ENCODE results near the gene EPS15.

Gene EPS15

DNA sequence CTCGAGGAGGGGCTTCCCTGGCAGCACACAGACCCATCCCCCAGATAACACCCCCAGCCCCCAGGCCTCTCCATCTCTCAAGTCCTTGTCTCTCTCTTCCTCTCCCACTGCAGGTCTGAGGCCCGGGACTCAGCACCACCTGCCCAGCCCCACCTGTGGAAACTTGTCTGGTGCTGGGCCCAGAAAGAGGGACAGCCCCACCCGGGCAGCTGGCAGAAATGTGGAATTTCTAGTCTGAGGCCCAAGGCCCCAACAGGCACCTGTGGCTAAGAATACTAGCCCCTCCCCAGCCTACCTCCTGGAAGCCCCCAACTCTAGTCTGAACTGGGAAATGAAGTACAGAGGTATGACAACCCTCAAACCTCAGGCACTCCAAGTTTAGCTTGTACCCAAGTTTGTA lies 204.1 kb downstream of the EPS15 start:
- no peak for DNase-seq (ENCODE audit: low spot score)

DNA sequence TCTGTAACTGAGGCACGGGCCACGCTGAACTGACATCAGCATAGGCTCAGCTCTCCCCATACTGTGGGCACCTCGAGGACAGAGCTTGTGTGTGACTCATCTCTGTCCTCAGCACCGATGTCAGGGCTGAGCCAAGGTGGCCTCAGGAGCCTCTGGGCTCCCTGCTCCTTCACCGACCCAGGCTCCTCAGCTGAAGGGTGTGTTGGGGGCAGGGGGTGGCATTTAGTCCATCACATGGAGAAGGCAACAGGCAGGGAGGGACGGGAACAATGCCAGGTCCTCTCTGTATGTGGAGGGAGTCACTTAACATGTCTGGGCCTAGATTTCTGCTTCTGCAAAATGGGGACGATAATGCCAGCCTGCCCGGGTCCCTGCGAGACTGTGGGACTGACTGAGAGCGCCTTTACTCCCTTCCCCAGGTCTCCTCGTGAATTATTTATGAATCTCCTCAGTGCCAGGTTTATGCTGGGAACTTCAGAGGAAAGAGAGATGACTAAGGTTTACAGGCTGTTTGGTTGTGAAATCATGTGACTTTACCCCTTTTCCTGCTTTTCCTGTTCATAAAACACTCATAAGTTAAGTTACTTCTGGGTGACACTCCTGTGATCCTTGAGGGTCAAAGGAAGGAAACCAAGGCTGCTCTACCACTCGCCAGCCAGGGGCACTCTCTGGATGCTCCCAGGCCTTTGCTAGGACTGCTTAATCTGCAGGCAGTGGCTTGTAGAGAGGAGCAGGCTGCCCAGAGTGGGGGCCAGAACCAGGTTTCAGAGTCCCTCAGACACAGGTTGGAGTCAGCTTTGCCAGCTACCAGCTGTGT lies 204.9 kb downstream of the EPS15 start:
- no peak for DNase-seq (ENCODE audit: low spot score)

DNA sequence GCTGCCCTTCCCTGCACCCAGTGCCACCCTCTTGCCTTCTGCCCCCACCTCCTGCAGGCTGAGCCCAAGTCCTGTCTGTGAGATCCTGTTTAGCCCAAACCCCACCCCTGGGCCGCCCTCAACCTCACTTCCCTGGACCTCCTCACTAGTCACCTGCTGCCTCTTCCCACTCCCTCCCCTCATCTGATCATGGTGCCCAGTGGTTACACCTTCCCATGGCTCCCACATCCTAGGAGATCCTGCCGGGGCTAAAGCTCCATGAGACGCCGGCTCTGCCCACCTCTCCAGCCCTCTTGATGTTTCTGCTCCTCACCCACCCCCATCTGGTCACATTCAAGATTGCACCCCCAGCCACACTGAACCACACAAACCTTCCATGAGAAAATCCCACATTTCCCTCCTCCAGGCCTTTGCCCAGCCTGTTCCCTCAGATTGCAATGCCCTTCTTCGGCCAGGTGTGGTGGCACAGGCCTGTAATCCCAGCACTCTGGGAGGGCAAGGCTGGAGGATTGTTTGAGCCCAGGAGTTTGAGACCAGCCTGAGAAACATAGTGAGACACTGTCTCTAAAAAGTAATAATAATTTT lies 205.7 kb downstream of the EPS15 start:
- no peak for DNase-seq (ENCODE audit: low spot score)

DNA sequence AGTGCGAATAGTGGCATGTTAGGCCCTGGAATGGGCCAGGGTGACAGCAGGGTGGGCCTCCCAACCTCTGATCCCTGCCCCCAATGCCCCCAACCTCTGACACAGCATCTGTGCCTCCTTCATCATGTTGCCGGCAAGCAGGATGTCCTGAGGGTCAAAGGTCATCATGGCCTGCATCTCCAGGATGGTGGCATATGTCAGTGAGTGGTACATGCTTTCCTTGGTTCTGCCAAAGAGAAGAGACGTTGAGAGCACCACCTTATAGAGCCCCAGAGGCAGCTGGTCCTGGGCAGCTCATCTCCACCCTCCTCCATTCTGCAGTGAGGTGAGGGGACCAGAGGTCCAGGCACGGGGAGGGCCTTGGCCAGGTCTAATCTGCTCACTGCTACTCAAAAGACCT lies 206.3 kb downstream of the EPS15 start:
- DNase-seq (ENCODE audit: low spot score): no peak

DNA sequence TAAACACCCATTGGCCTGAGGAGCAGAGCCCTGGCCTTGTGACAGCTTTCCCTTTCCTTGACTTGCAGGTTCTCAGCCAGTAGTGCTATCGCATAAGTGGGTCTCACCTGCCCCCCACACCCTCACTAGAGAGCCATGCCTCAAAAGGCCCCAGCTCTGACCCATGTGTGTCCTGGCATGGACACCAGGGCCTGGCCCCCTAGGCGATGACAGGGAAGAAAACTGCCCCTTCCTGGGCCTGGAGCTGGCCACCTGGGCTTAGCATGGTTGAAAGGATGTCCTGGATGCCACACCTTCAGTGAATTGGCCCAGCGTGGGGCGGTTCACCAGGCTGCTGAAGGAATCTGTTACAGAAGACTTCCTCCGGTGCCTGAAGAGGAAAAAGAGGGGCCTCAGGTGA lies 207.2 kb downstream of the EPS15 start:
- DNase-seq (ENCODE audit: low spot score): no peak

DNA sequence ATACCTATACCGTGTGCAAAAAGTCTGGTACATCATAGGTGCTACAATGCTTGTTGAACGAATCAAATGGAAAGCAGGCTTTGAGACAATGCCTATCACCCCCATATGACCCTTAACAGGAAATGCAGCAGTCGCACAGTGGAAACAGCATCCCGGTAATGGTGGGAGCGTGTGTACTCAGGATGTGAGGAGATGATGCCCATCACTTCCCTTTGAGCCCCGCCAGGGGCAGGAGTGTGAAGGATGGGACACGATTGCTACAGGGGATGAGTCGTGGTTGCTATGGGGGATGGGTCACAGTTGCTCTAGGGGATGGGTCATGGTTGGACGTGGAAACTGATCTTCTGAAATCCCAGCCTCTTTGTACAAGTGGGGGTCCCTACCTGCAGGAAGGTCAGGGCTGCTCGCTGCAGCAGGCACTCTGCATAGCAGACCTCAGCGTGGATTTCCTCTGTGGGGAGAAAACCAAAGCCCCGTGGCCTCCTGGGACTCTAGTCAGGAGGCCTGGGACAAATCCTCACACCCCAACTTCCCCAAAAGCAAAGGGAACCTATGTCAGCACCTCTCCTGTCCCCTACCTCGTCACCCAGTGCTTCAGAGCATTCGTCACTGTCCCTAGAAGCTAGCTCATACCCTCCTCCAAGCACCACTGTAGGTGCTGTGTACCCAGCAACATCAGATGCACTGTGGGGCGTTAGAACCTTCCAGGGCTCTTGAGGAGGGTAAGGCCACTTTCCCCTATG lies 208.0 kb downstream of the EPS15 start:
- DNase-seq (ENCODE audit: low spot score): no peak

DNA sequence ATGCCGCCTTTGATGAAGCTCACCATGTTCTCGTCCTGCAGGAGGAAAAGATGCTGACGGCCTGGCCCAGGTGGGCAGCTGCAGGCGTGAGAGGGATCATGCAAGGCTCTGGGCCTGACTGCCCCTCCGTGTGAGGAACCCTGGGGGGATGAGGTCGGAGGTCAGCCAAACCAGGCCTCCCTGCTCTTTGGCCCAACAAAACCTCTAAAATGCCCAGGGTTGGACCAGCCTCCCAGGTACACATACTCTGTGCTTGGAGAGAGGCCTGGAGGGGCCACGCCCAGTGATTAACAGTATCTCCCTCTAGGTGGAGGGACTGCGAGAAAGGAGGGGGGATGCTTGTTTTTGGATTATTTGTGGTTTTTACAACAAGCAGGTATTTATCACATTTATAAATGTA lies 209.8 kb downstream of the EPS15 start:
- DNase-seq (ENCODE audit: low spot score): no peak

DNA sequence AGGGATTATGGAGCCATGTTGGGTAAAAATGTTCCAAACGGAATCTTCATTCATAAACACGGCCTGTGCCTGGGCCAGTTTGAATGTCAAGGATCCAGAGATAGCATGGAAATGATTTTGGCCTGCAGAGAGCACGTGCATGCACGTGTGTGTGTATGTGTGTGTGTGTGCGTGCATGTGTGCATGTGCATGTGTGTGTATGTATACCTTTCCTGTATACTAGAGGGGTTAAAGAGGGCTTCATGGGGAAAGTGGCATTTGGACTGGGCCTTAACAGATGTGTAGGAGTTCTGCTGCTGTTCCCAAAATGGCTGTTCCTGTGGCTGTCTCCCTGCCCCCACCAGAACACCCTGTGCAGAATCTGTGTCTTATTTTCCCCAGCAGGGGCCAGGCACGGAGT lies 210.4 kb downstream of the EPS15 start:
- DNase-seq (ENCODE audit: low spot score): no peak

DNA sequence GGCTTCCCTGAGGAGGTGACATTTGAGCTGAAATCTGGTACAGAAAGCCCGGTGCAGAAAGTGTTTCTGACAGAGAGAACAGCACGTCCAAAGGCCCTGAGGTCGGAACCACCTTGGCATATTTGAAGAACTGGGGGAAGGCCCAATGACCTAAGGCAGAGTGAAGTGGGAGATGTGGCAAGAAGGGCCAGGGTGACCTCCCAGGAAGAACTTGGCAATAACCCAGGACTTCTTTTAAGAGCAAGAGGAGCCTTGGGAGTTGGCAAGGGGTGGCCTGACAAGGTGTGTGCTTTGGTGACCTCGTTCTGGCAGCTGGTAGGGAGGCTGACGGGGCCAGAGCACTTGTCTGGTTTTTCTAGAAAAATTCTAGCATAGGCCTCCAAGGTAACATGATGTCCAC lies 212.1 kb downstream of the EPS15 start:
- DNase-seq (ENCODE audit: low spot score): no peak

DNA sequence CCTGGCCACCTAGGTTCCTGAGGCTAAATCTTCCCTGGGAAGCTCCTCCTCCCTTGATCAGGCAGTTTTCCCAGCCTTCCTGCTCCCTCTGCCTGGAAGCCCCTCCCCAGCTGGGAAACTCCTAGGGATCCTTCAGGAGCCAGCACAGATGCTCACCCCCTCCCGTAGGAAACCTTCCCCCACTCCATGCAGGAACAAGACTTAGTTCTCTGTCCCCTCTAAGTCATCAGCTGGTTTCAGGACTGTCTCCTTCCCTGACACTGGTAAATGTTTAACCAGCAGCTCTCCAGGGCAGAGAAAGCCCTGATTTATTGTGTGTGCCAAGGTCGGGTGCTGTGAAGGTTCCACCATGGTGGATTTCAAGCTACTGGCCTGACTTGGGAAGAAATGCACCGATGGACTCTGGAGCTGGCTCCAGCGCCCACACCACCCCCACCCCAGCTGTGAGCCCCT lies 213.7 kb downstream of the EPS15 start:
- no peak for DNase-seq (ENCODE audit: low spot score)

DNA sequence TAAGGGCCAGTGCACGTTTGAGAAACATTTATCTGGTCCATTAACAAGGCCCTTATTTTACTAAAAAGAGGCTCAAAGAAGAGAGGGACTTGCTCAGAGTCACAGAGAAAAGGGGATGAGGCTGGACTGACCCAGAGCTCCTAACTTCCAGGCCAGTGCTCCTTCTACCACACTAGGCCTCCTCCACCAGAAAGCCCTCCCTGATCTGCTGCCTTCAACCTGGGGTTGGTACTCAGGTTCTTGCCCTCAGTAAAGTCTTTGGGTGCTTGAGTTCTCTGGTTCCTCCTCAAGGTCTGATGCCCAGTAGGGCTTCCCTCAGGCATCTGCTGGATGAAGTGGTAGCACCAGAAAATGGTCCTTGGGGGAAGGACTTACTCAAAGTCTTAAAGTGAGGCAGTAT lies 214.7 kb downstream of the EPS15 start:
- DNase-seq (ENCODE audit: low spot score): no peak
